GM12872 (cell line): ENCODE data around the gene CFAP161.

ENCODE experiments used
- CTCF ChIP-seq: IDR thresholded peaks from 3 replicates; pipeline ENCODE4 v1.5.1; 2011; ENCODE audit warnings: low read depth, mild to moderate bottlenecking, low read length, moderate library complexity; ENCODE audit not compliant: insufficient read depth

The CFAP161 gene

GRCh38 chr15:81152799-81153198, 18.7 kb downstream of the CFAP161 start:
- TF ChIP-seq CTCF, result no peak

GRCh38 chr15:81155375-81156218, 21.5 kb downstream of the CFAP161 start:
- peak; percentile 56 for TF ChIP-seq CTCF

DNA sequence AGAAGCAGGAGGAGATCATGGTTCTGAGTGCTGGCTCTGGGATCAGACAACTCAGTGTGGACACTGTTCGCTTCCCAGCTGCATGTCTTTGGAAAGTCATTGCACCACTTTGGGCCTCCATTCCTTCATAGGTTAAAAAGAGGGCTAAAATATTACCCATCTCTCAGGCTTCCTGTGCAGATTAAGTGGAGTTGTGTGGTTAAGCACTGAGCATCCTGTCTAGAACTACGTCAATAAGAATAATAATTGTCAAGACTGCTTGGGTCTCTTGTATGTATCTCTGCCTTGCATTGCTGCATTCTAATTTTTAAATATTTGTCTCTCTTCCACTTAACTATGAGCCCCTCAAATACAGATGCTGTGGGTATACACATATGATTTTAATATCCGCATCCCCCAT, 22.3 kb downstream of the CFAP161 start:
- no peak for TF ChIP-seq CTCF

GRCh38 chr15:81157195-81157938, 23.3 kb downstream of the CFAP161 start:
- TF ChIP-seq CTCF, result no peak

GRCh38 chr15:81157939-81158223, 23.8 kb downstream of the CFAP161 start:
- TF ChIP-seq CTCF, result no peak

DNA sequence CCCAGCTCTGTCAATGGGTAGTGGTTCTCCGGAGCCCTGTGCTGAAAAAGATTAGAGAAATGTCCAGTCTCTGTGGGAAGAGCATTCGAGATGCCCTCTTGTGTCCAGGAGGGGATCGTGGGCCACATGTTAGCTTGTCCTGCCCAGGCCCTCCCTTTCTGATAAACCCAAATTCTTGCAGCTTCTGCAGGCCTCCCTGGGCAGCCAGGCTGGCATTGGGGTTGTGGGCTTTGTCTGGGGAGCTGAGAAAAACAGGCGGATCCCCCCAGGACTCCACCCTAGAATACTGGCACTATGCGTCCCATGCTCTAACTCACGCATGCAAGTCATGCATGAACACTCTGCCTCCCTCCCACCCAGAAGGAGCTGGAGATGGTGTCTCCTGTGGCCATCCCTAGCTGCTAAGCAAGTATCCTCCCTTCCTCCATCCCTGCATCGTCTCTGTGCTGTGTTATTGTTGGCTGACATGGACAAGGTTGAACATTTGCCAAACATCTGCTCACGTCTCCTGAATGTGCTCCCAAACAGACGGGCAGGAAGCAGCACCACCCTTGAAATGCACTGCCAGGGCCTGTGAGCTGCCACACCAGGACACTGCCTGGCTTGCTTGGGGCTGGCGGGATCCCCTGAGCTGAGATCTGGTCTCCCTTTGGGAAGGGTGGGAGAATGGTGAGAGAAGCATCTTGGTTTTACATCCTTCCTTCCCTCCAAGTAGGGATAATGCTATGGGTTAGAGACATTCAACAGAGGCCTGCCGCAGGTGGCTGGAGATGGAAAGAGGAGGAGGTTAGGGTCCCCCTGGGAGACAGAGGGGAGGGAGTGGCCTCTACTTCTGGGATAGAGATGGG, 26.5 kb downstream of the CFAP161 start:
- no peak for TF ChIP-seq CTCF

GRCh38 chr15:81161160-81161673, 27.1 kb downstream of the CFAP161 start:
- no peak for TF ChIP-seq CTCF
